Upper lobe of left lung (tissue), 4 donors: ENCODE measurements around the gene KRT20.

Experiments
- EP300 ChIP-seq, 4 donors: sonication (generic); formaldehyde crosslinking; IDR thresholded peaks; one replicate each; pipeline ENCODE4 v1.5.1; 2017; ENCODE audit warnings: antibody characterized with exemption in 4 of 4, control low read depth in 2 of 4
- POLR2AphosphoS5 ChIP-seq, 2 donors: sonication (generic); formaldehyde crosslinking; IDR thresholded peaks; one replicate each; pipeline ENCODE4 v1.5.1; 2017; ENCODE audit warnings: antibody characterized with exemption in 2 of 2

- TF ChIP-seq EP300 (IDR thresholded peaks at IDR 0.05) (no peak), POLR2AphosphoS5 (IDR thresholded peaks at IDR 0.05) (no peak)
These were observed 24.3 kb upstream of the KRT20 start for GRCh38 chr17:40909351-40909750.
